ENCODE results near the gene HACD2.

The HACD2 gene

DNA sequence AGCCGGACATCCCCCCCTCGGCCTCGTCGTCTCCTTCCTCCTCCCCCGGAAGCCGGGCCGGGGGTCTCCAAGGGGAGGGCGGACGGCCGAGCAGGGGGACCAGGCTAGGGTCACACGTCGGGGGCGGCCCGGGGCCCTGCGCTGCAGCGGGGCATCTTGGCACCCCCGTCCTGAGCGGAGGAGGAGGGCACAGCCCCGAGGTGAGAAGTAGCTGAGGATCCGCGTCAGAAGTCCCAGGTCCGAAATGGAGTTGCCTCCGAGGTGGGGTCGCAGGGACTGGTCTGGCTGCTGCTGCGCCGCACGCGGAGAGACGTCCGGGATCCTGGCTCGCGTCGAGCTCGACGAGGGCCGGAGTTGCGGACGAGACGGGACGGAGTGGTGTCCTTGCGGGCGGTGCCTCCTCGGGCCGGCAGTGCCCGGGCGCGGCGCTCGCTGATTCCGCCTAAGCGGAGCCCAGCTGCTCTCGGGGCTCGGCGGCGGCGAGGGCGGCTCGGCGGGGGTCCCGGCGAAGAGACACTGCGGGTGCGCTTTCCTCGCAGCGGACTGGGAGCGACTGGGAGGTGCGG, 136.2 kb downstream of the HACD2 start, which contains the start of gene ADCY5:
TSS of gene ADCY5 (minus strand) at position 555 of the 566 bp plus-strand sequence. CDS start at position 10, 545 bp downstream.
- no peaks in the 10 kb centered on the region for H3K9me3 ChIP-seq
- TF ChIP-seq, protein P1, sequence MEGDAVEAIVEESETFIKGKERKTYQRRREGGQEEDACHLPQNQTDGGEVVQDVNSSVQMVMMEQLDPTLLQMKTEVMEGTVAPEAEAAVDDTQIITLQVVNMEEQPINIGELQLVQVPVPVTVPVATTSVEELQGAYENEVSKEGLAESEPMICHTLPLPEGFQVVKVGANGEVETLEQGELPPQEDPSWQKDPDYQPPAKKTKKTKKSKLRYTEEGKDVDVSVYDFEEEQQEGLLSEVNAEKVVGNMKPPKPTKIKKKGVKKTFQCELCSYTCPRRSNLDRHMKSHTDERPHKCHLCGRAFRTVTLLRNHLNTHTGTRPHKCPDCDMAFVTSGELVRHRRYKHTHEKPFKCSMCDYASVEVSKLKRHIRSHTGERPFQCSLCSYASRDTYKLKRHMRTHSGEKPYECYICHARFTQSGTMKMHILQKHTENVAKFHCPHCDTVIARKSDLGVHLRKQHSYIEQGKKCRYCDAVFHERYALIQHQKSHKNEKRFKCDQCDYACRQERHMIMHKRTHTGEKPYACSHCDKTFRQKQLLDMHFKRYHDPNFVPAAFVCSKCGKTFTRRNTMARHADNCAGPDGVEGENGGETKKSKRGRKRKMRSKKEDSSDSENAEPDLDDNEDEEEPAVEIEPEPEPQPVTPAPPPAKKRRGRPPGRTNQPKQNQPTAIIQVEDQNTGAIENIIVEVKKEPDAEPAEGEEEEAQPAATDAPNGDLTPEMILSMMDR (IDR thresholded peaks at IDR 0.05) = no peak
- H3K27me3 ChIP-seq = peaks cover 100% of the 10 kb centered on the region
- H3K4me3 ChIP-seq (ENCODE audit: low read depth in 1 of 2, low read length in 1 of 2) = peak within 1 kb of the TSS; percentile 29 to 54
- H3K27ac ChIP-seq = no peak within 1 kb of the TSS
- peaks cover 12 to 14% of the 10 kb centered on the region in 2 experiments for H3K4me1 ChIP-seq (ENCODE audit: control insufficient read depth in 1 of 2, insufficient read depth in 1 of 2, low read depth in 1 of 2, low read length in 1 of 2)
- no peaks in the 10 kb centered on the region for H3K36me3 ChIP-seq

DNA sequence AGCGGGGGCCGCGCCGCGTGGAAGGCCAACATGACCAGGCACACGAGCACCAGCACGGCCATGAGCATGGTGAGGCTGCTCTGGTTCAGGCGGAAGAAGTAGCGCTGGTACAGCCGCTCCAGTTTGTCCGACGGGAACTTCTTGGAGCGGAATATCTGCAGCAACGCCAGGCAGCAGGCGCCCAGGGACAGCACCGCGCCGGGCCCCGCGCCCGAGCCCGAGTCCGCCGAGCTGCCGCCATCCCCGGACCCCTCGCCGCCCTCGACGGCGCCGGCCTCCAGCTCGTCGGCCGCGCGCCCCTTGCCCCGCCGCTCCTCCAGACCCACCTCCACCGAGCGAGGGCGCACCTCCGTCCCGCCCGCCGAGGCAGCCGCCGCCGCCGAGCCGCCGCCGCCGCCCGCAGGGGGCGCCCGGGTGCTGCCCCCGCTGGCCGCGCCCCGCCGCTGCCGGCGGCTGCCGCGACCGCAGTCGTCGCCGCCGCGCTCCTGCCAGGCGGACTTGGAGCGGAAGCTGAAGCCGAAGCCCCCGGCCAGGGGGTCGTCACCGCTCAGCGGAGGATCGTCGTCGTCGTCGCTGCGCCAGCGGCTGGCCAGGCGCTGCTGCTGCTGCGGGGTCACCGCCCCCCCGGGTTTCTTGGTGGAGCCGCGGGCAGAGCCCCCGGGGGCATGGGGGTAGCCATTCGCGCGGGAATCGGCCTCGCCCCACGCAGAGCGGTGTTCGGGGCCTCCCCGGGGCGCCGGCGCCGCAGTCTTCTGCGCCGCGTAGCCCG, 136.9 kb downstream of the HACD2 start:
- Histone ChIP-seq H3K27ac (no peak overlapping the region), H3K4me1 (ENCODE audit: control insufficient read depth in 1 of 2, insufficient read depth in 1 of 2, low read depth in 1 of 2, low read length in 1 of 2) (peaks cover 12 to 14% of the 10 kb centered on the region in 2 experiments), H3K9me3 (no peaks in the 10 kb centered on the region), H3K27me3 (peaks cover 100% of the 10 kb centered on the region), H3K4me3 (ENCODE audit: low read depth in 1 of 2, low read length in 1 of 2) (peak overlapping the region; percentile 17 to 54), H3K36me3 (no peaks in the 10 kb centered on the region)
- TF ChIP-seq, protein P1 (IDR thresholded peaks at IDR 0.05) = no peak

DNA sequence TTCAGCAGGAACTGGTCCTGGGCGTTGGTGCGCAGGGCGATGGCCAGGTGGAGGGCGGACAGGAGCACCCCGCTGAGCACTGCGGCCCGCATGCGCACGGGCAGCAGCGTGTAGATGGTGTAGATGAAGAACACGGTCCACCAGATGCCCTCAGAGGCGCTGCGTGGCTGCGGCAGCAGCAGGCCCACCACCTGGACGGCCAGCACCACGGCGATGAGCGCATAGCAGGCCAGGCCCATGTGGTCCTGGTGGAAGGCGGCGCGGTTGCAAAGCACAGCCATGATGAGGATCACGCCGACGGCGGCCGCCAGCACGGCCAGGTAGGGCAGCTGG, 137.5 kb downstream of the HACD2 start:
- no peaks in the 10 kb centered on the region for H3K9me3 ChIP-seq

DNA sequence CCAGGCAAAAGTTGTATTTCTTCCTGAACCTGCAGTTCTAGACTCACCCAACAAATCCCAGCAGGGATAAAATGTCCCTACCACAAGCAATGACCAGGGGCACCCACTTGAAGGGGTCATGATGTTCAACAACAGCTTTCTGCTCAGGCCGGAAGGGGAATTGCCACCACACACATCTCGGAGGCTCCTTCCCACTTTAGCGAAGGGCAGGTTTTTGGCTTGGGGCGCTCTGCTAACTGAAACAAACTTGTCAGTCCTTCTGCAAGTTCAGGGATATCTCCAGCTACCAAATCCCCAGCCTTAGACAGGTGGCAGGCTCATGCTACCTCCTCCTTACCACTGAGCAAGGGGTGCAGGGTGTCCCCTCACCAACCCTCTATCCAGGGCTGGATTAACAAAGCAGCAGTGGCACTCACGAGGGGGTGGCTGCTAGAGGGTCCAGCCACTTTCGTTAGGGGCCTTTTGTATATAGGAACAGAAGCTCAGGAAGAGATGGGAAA, 138.2 kb downstream of the HACD2 start:
- no peak overlapping the region for H3K4me3 ChIP-seq (ENCODE audit: low read depth in 1 of 2, low read length in 1 of 2)
- no peaks in the 10 kb centered on the region for H3K36me3 ChIP-seq
- TF ChIP-seq, protein P1 (IDR thresholded peaks at IDR 0.05) = no peak
- peaks cover 12 to 14% of the 10 kb centered on the region in 2 experiments for H3K4me1 ChIP-seq (ENCODE audit: control insufficient read depth in 1 of 2, insufficient read depth in 1 of 2, low read depth in 1 of 2, low read length in 1 of 2)
- no peak overlapping the region for H3K27ac ChIP-seq
- peaks cover 97% of the 10 kb centered on the region for H3K27me3 ChIP-seq
- no peaks in the 10 kb centered on the region for H3K9me3 ChIP-seq

More for the DNA sequence above, 137.5 kb downstream of the HACD2 start:
- Histone ChIP-seq H3K36me3 (no peaks in the 10 kb centered on the region), H3K27ac (no peak overlapping the region), H3K4me1 (ENCODE audit: control insufficient read depth in 1 of 2, insufficient read depth in 1 of 2, low read depth in 1 of 2, low read length in 1 of 2) (peaks cover 12 to 14% of the 10 kb centered on the region in 2 experiments), H3K27me3 (peaks cover 100% of the 10 kb centered on the region), H3K4me3 (ENCODE audit: low read depth in 1 of 2, low read length in 1 of 2) (no peak overlapping the region)
- TF ChIP-seq, protein P1 (IDR thresholded peaks at IDR 0.05) = no peak

DNA sequence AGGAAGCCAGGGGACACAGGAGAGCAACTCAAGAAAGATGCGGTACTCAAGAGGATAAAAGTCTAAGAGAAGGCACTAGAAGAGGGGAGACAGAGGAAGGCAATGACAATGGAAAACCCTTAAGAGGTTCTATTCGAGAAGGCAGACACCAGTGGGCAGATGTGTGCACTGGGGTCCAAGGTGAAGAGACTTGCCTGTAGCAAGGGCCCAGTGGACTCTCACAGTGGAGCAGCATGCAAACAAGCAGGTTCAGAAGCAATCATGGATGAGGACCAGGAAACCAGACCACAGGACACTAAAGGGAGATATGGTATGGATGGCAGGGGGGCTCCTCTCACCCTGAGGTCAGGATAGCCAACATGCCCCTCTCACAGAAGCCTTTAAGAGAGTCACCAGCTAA, 138.6 kb downstream of the HACD2 start:
- peaks cover 96% of the 10 kb centered on the region for H3K27me3 ChIP-seq
- no peak overlapping the region for H3K27ac ChIP-seq
- TF ChIP-seq, protein P1 (IDR thresholded peaks at IDR 0.05) = no peak
- no peaks in the 10 kb centered on the region for H3K9me3 ChIP-seq
- H3K36me3 ChIP-seq = no peaks in the 10 kb centered on the region
- no peak overlapping the region for H3K4me3 ChIP-seq (ENCODE audit: low read depth in 1 of 2, low read length in 1 of 2)
- H3K4me1 ChIP-seq (ENCODE audit: control insufficient read depth in 1 of 2, insufficient read depth in 1 of 2, low read depth in 1 of 2, low read length in 1 of 2) = peaks cover 12 to 14% of the 10 kb centered on the region in 2 experiments

Data from neutrophil (primary cell).